Non-pigmented ciliary epithelial cell (primary cell): ENCODE data around the gene FNDC11.
"Not testable (repeated sequence)": the region's sequence is repeated elsewhere in the genome, so short reads cannot be mapped to it uniquely, and the experiment has no call there.

Experiments
- DNase-seq: peaks from one replicate; pipeline ENCODE4 v3.0.0-alpha.2; 2010; ENCODE audit warnings: low read depth

Gene FNDC11

GRCh38 chr20:63553251-63553932 is 567 bp upstream of the FNDC11 start:
- no peak for DNase-seq

- DNase-seq: no peak
Observed at GRCh38 chr20:63554361-63555278, 661 bp downstream of the FNDC11 start.

GRCh38 chr20:63555661-63556381 is 1.9 kb downstream of the FNDC11 start:
- no peak for DNase-seq

GRCh38 chr20:63556873-63557478 is 3.0 kb downstream of the FNDC11 start:
- no peak for DNase-seq

- DNase-seq: no peak
Observed at GRCh38 chr20:63557481-63557891, 3.5 kb downstream of the FNDC11 start.

- DNase-seq: no peak
Observed at GRCh38 chr20:63558804-63559484, 5.0 kb downstream of the FNDC11 start.

- DNase-seq: not testable (repeated sequence)
Observed at GRCh38 chr20:63559485-63560332, 5.8 kb downstream of the FNDC11 start.

GRCh38 chr20:63560333-63560805 is 6.4 kb downstream of the FNDC11 start:
- no peak for DNase-seq

GRCh38 chr20:63560856-63561609 is 7.1 kb downstream of the FNDC11 start:
- DNase-seq: no peak

GRCh38 chr20:63561624-63562396 is 7.9 kb downstream of the FNDC11 start:
- no peak for DNase-seq

- no peak for DNase-seq
Observed at GRCh38 chr20:63562461-63563224, 8.7 kb downstream of the FNDC11 start.

GRCh38 chr20:63563225-63563935 is 9.4 kb downstream of the FNDC11 start:
- DNase-seq: no peak

GRCh38 chr20:63564036-63564810 is 10.3 kb downstream of the FNDC11 start:
- DNase-seq: no peak

GRCh38 chr20:63565021-63565698 is 11.2 kb downstream of the FNDC11 start:
- DNase-seq: no peak

GRCh38 chr20:63565699-63566335 is 11.9 kb downstream of the FNDC11 start:
- no peak for DNase-seq
